ENCODE measurements around the gene RFWD3. TPM values are rescaled to one million over a fixed set of nuclear protein-coding genes. Genes with fewer than 3 reads are reported as not detected.
"Not testable (repeated sequence)": the region's sequence is repeated elsewhere in the genome, so short reads cannot be mapped to it uniquely, and the experiment has no call there.

RFWD3 gene
- total and polyA plus RNA-seq, 4 experiments from 2014 or later = 12.3 to 64.7 (median 39.9) TPM

GRCh38 chr16:74654536-74655050, 12.1 kb downstream of the RFWD3 start:
- DNase-seq = no peak
- no peaks in the 10 kb centered on the region for H3K27me3 Mint-ChIP-seq
- no peaks in the 10 kb centered on the region for H3K9me3 ChIP-seq (ENCODE audit: control insufficient read depth in 1 of 2, low read length in 2 of 2)
- peaks cover 37 to 78% of the 10 kb centered on the region in 2 donors for H3K36me3 Mint-ChIP-seq
- H3K4me1 Mint-ChIP-seq = peaks cover 44 to 70% (median 58%) of the 10 kb centered on the region in 4 donors
- intact Hi-C loops (cut with micrococcal nuclease) = no loop called here
- ChIA-PET CTCF (ENCODE audit: partially characterized antibody) (interaction anchor here (1.1 to 1.6 kb wide), 2 partner anchors 12 to 32 kb away, joined by 3 read pairs; partner anchors contain the start of gene RFWD3), POLR2A (ENCODE audit: partially characterized antibody) (interaction anchor here (4.3 kb wide), 1 partner anchor 12 kb away, joined by 23 read pairs; the partner anchor contains the start of gene RFWD3)
- peak overlapping the region in 6 of 7 donors; percentile 30 to 75 (median 60) for H3K27ac Mint-ChIP-seq
- H3K4me1 ChIP-seq (ENCODE audit: insufficient read depth, low read length) = peaks cover 52% of the 10 kb centered on the region
- no peak overlapping the region for H3K27ac ChIP-seq (ENCODE audit: low read depth, low read length)
- peak overlapping the region in 2 of 8 donors; percentile 10 to 28 for H3K4me3 Mint-ChIP-seq
- no peaks in the 10 kb centered on the region for H3K9me3 Mint-ChIP-seq
- peaks cover 36% of the 10 kb centered on the region for H3K36me3 ChIP-seq (ENCODE audit: insufficient read depth, low read length)
- no peak overlapping the region for H3K4me3 ChIP-seq (ENCODE audit: low read length in 2 of 2)
- no peaks in the 10 kb centered on the region for H3K27me3 ChIP-seq (ENCODE audit: insufficient read depth, low read length)

GRCh38 chr16:74652883-74653282, 13.8 kb downstream of the RFWD3 start:
- peak overlapping the region in 1 of 8 donors; percentile 22 for H3K4me3 Mint-ChIP-seq
- H3K4me3 ChIP-seq (ENCODE audit: low read length in 2 of 2); H3K27ac ChIP-seq (ENCODE audit: low read depth, low read length); H3K27me3 ChIP-seq (ENCODE audit: insufficient read depth, low read length); H3K9me3 ChIP-seq (ENCODE audit: control insufficient read depth in 1 of 2, low read length in 2 of 2); POLR2A ChIA-PET (ENCODE audit: partially characterized antibody); H3K27me3 Mint-ChIP-seq; DNase-seq; H3K9me3 Mint-ChIP-seq; intact Hi-C loops (cut with micrococcal nuclease): not testable (repeated sequence)
- peaks cover 31 to 53% (median 42%) of the 10 kb centered on the region in 4 donors for H3K4me1 Mint-ChIP-seq
- Histone ChIP-seq H3K36me3 (ENCODE audit: insufficient read depth, low read length) (peaks cover 40% of the 10 kb centered on the region), H3K4me1 (ENCODE audit: insufficient read depth, low read length) (peaks cover 35% of the 10 kb centered on the region)
- peaks cover 23 to 73% of the 10 kb centered on the region in 2 donors for H3K36me3 Mint-ChIP-seq
- CTCF ChIA-PET (ENCODE audit: partially characterized antibody) = interaction anchor here (1.2 to 2.8 kb wide), 5 partner anchors 12 to 185 kb away, joined by 3 to 19 read pairs (median 13); partner anchors contain the start of gene RFWD3
- peak overlapping the region in 5 of 7 donors; percentile 27 to 86 (median 65) for H3K27ac Mint-ChIP-seq

- H3K36me3 ChIP-seq (ENCODE audit: insufficient read depth, low read length) = peaks cover 44% of the 10 kb centered on the region
- intact Hi-C loops (cut with micrococcal nuclease) = no loop called here
- ChIA-PET POLR2A (ENCODE audit: partially characterized antibody) (interaction anchor here (2.1 kb wide), 1 partner anchor 14 kb away, joined by 5 read pairs; the partner anchor contains the start of gene RFWD3), CTCF (ENCODE audit: partially characterized antibody) (interaction anchor here (1.0 to 2.8 kb wide), 11 partner anchors 9 to 184 kb away, joined by 3 to 19 read pairs (median 7); partner anchors contain the start of gene RFWD3)
- peaks cover 30% of the 10 kb centered on the region for H3K4me1 ChIP-seq (ENCODE audit: insufficient read depth, low read length)
- no peak overlapping the region for H3K4me3 Mint-ChIP-seq
- no peak overlapping the region for H3K27ac ChIP-seq (ENCODE audit: low read depth, low read length)
- no peaks in the 10 kb centered on the region for H3K27me3 Mint-ChIP-seq
- H3K36me3 Mint-ChIP-seq = peaks cover 20 to 68% of the 10 kb centered on the region in 2 donors
- no peak overlapping the region for H3K4me3 ChIP-seq (ENCODE audit: low read length in 2 of 2)
- H3K27ac Mint-ChIP-seq = peak overlapping the region in 3 of 7 donors; percentile 6 to 65 (median 39)
- H3K9me3 ChIP-seq (ENCODE audit: control insufficient read depth in 1 of 2, low read length in 2 of 2) = no peaks in the 10 kb centered on the region
- peaks cover 29 to 47% (median 38%) of the 10 kb centered on the region in 4 donors for H3K4me1 Mint-ChIP-seq
- H3K27me3 ChIP-seq (ENCODE audit: insufficient read depth, low read length) = no peaks in the 10 kb centered on the region
- no peaks in the 10 kb centered on the region for H3K9me3 Mint-ChIP-seq
- no peak for DNase-seq
Measured at GRCh38 chr16:74652249-74652648, 14.4 kb downstream of the RFWD3 start.

- Histone ChIP-seq H3K4me1 (ENCODE audit: insufficient read depth, low read length) (peaks cover 26% of the 10 kb centered on the region), H3K4me3 (ENCODE audit: low read length in 2 of 2) (no peak overlapping the region), H3K36me3 (ENCODE audit: insufficient read depth, low read length) (peaks cover 48% of the 10 kb centered on the region), H3K27ac (ENCODE audit: low read depth, low read length) (no peak overlapping the region), H3K27me3 (ENCODE audit: insufficient read depth, low read length) (no peaks in the 10 kb centered on the region), H3K9me3 (ENCODE audit: control insufficient read depth in 1 of 2, low read length in 2 of 2) (no peaks in the 10 kb centered on the region)
- Mint-ChIP-seq H3K9me3 (no peaks in the 10 kb centered on the region), H3K27ac (peak overlapping the region in 5 of 7 donors; percentile 6 to 65 (median 25)), H3K4me1 (peaks cover 27 to 43% (median 34%) of the 10 kb centered on the region in 4 donors), H3K27me3 (no peaks in the 10 kb centered on the region), H3K36me3 (peaks cover 21 to 67% of the 10 kb centered on the region in 2 donors), H3K4me3 (no peak overlapping the region)
- DNase-seq = no peak
- POLR2A ChIA-PET (ENCODE audit: partially characterized antibody) = interaction anchor here (2.1 kb wide), 1 partner anchor 15 kb away, joined by 5 read pairs; the partner anchor contains the start of gene RFWD3
- intact Hi-C loops (cut with micrococcal nuclease) = no loop called here
- CTCF ChIA-PET (ENCODE audit: partially characterized antibody) = interaction anchor here (0.7 to 2.8 kb wide), 13 partner anchors 8 to 186 kb away, joined by 3 to 19 read pairs (median 6); partner anchors contain the start of gene RFWD3
Measured at GRCh38 chr16:74651841-74652240, 14.8 kb downstream of the RFWD3 start.

- H3K9me3 Mint-ChIP-seq = no peaks in the 10 kb centered on the region
- Histone ChIP-seq H3K27me3 (ENCODE audit: insufficient read depth, low read length) (no peaks in the 10 kb centered on the region), H3K4me1 (ENCODE audit: insufficient read depth, low read length) (peaks cover 18% of the 10 kb centered on the region), H3K27ac (ENCODE audit: low read depth, low read length) (no peak overlapping the region), H3K4me3 (ENCODE audit: low read length in 2 of 2) (no peak overlapping the region), H3K9me3 (ENCODE audit: control insufficient read depth in 1 of 2, low read length in 2 of 2) (no peaks in the 10 kb centered on the region), H3K36me3 (ENCODE audit: insufficient read depth, low read length) (peaks cover 55% of the 10 kb centered on the region)
- no peaks in the 10 kb centered on the region for H3K27me3 Mint-ChIP-seq
- peak in 2 of 5 donors; percentile 4 to 8 for DNase-seq
- intact Hi-C loops (cut with micrococcal nuclease) = no loop called here
- H3K4me1 Mint-ChIP-seq = peaks cover 24 to 37% (median 30%) of the 10 kb centered on the region in 4 donors
- CTCF ChIA-PET (ENCODE audit: partially characterized antibody) = interaction anchor here (0.7 to 2.8 kb wide), 12 partner anchors 9 to 185 kb away, joined by 3 to 19 read pairs (median 6); partner anchors contain the start of gene RFWD3
- peak overlapping the region in 1 of 7 donors; percentile 65 for H3K27ac Mint-ChIP-seq
- H3K4me3 Mint-ChIP-seq = no peak overlapping the region
- POLR2A ChIA-PET (ENCODE audit: partially characterized antibody) = interaction anchor here (0.7 to 2.1 kb wide), 3 partner anchors 15 to 355 kb away, joined by 3 to 5 read pairs (median 3); partner anchors contain the start of gene RFWD3
- H3K36me3 Mint-ChIP-seq = peaks cover 20 to 66% of the 10 kb centered on the region in 2 donors
Measured at GRCh38 chr16:74650966-74651567, 15.6 kb downstream of the RFWD3 start.

GRCh38 chr16:74649839-74650504, 16.7 kb downstream of the RFWD3 start:
- Histone ChIP-seq H3K9me3 (ENCODE audit: control insufficient read depth in 1 of 2, low read length in 2 of 2) (no peaks in the 10 kb centered on the region), H3K36me3 (ENCODE audit: insufficient read depth, low read length) (peaks cover 58% of the 10 kb centered on the region), H3K27me3 (ENCODE audit: insufficient read depth, low read length) (no peaks in the 10 kb centered on the region), H3K27ac (ENCODE audit: low read depth, low read length) (no peak overlapping the region), H3K4me3 (ENCODE audit: low read length in 2 of 2) (no peak overlapping the region), H3K4me1 (ENCODE audit: insufficient read depth, low read length) (peaks cover 13% of the 10 kb centered on the region)
- Mint-ChIP-seq H3K9me3 (no peaks in the 10 kb centered on the region), H3K4me3 (no peak overlapping the region), H3K27me3 (no peaks in the 10 kb centered on the region), H3K27ac (no peak overlapping the region), H3K4me1 (peaks cover 21 to 27% (median 24%) of the 10 kb centered on the region in 4 donors), H3K36me3 (peaks cover 20 to 65% of the 10 kb centered on the region in 2 donors)
- no peak for DNase-seq
- ChIA-PET POLR2A (ENCODE audit: partially characterized antibody) (interaction anchor here (0.7 to 2.1 kb wide), 2 partner anchors 17 to 354 kb away, joined by 3 to 5 read pairs; partner anchors contain the start of gene RFWD3), CTCF (ENCODE audit: partially characterized antibody) (interaction anchor here (0.8 to 2.8 kb wide), 4 partner anchors 10 to 49 kb away, joined by 4 to 19 read pairs (median 6); no protein-coding TSS in a partner anchor)
- intact Hi-C loops (cut with micrococcal nuclease) = no loop called here

Data from CD4-positive, alpha-beta memory T cell (primary cell).